ENCODE results near the gene TECR. TPM values are rescaled to one million over a fixed set of nuclear protein-coding genes. Genes with fewer than 3 reads are reported as not detected.

Gene TECR
- total RNA-seq, result 100 to 1,000 TPM; 171 to 178 TPM

DNA sequence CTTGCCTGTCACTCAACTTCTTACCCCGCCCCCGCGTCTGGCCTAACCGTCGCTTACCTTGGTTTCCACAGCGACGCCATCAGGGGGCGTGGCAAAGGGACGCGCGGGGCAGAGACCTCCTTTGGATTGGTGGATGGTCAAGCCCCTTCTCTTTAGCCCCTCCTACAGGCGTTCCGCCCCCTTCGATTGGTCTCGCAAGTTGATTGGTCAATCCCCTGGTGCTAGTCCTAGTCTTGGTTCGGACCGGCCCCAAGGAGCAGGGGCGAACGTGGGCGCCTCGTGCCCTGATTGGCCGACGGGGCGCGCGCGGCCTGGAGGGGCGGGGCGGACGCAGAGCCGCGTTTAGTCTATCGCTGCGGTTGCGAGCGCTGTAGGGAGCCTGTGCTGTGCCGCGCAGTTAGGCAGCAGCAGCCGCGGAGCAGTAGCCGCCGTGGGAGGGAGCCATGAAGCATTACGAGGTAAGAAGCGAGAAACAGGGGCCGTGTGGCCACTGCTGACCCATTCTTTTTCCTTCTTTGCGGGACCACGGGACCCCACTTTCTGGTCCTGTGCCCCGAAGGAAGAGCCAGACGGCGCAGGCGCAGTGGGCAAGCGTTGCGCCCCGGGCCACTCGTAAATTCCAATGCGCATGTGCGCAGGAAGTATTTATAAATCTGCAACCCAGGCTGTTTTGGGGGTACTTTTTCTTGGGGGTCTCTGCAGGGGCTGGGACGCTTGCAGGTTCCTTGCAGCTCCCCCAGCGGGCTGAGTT is at the start of gene TECR:
Gene TECR, plus strand, starts transcription at position 341 of the 751 bp plus-strand sequence. Its CDS starts 103 bp downstream, at position 444.
- Mint-ChIP-seq H3K9me3 (no peaks in the 10 kb centered on the region), H3K4me1 (peaks cover 30% of the 10 kb centered on the region), H3K27ac (peak within 1 kb of the TSS; percentile 91), H3K27me3 (no peaks in the 10 kb centered on the region), H3K36me3 (ENCODE audit: low read depth) (peaks cover 9% of the 10 kb centered on the region), H3K4me3 (peak within 1 kb of the TSS; percentile 95)
- ChIA-PET POLR2A (interaction anchor here (1.0 to 6.9 kb wide), 5 partner anchors 10 to 27 kb away, joined by 3 to 84 read pairs (median 5); partner anchors contain the start of gene DNAJB1), CTCF (no interaction called here)
- peak; percentile 100 for DNase-seq

GRCh38 chr19:14479975-14480699 is 49.3 kb upstream of the TECR start:
- Mint-ChIP-seq H3K27ac (no peak overlapping the region), H3K36me3 (ENCODE audit: low read depth) (peaks cover 2% of the 10 kb centered on the region), H3K27me3 (no peaks in the 10 kb centered on the region), H3K4me1 (peaks cover 19% of the 10 kb centered on the region), H3K4me3 (no peak overlapping the region), H3K9me3 (no peaks in the 10 kb centered on the region)
- POLR2A ChIA-PET, result interaction anchor here (1.0 to 2.0 kb wide), 6 partner anchors 36 to 343 kb away, joined by 3 to 6 read pairs (median 4); partner anchors contain the start of gene DNAJB1
- CTCF ChIA-PET, result interaction anchor here (0.6 to 3.9 kb wide), 28 partner anchors 7 to 343 kb away, joined by 3 to 26 read pairs (median 4); partner anchors contain the start of genes ADGRE5, ASF1B, DDX39A and GIPC1
- peak; percentile 79 for DNase-seq

GRCh38 chr19:14480700-14481079 is 48.7 kb upstream of the TECR start:
- Mint-ChIP-seq H3K9me3 (no peaks in the 10 kb centered on the region), H3K4me3 (no peak overlapping the region), H3K27ac (no peak overlapping the region), H3K27me3 (no peaks in the 10 kb centered on the region), H3K36me3 (ENCODE audit: low read depth) (peaks cover 2% of the 10 kb centered on the region), H3K4me1 (peaks cover 15% of the 10 kb centered on the region)
- ChIA-PET CTCF (interaction anchor here (0.6 to 3.9 kb wide), 28 partner anchors 8 to 344 kb away, joined by 3 to 26 read pairs (median 4); partner anchors contain the start of genes ADGRE5, ASF1B, DDX39A and GIPC1), POLR2A (interaction anchor here (0.8 to 2.0 kb wide), 4 partner anchors 36 to 344 kb away, joined by 3 to 6 read pairs (median 4); partner anchors contain the start of gene DNAJB1)
- no peak for DNase-seq

- Mint-ChIP-seq H3K27ac (no peak overlapping the region), H3K4me3 (no peak overlapping the region), H3K9me3 (no peaks in the 10 kb centered on the region), H3K4me1 (peaks cover 7% of the 10 kb centered on the region), H3K27me3 (no peaks in the 10 kb centered on the region), H3K36me3 (ENCODE audit: low read depth) (peaks cover 4% of the 10 kb centered on the region)
- ChIA-PET POLR2A (interaction anchor here (1.6 kb wide), 1 partner anchor 35 kb away, joined by 4 read pairs; no protein-coding TSS in a partner anchor), CTCF (interaction anchor here (0.9 to 1.6 kb wide), 3 partner anchors 7 to 345 kb away, joined by 3 to 5 read pairs (median 4); partner anchors contain the start of genes ASF1B and PTGER1)
- no peak for DNase-seq
Observed at GRCh38 chr19:14482172-14482941, 47.0 kb upstream of the TECR start.

- H3K36me3 Mint-ChIP-seq (ENCODE audit: low read depth), result peaks cover 17% of the 10 kb centered on the region
- ChIA-PET POLR2A (interaction anchor here (0.9 to 1.7 kb wide), 2 partner anchors 31 to 78 kb away, joined by 3 to 5 read pairs; partner anchors contain the start of gene DNAJB1), CTCF (interaction anchor here (0.6 to 4.3 kb wide), 6 partner anchors 9 to 165 kb away, joined by 3 to 26 read pairs (median 4); partner anchors contain the start of gene DNAJB1)
- no peak overlapping the region for H3K4me3 Mint-ChIP-seq
- H3K4me1 Mint-ChIP-seq, result peaks cover 4% of the 10 kb centered on the region
- no peaks in the 10 kb centered on the region for H3K27me3 Mint-ChIP-seq
- DNase-seq, result no peak
- no peaks in the 10 kb centered on the region for H3K9me3 Mint-ChIP-seq
- no peak overlapping the region for H3K27ac Mint-ChIP-seq
Observed at GRCh38 chr19:14487370-14488125, 41.8 kb upstream of the TECR start.

GRCh38 chr19:14492756-14493337 is 36.5 kb upstream of the TECR start:
- no peaks in the 10 kb centered on the region for H3K9me3 Mint-ChIP-seq
- ChIA-PET CTCF (interaction anchor here (0.6 to 1.1 kb wide), 3 partner anchors 9 to 159 kb away, joined by 3 to 7 read pairs (median 3); no protein-coding TSS in a partner anchor), POLR2A (interaction anchor here (1.2 kb wide), 1 partner anchor 26 kb away, joined by 3 read pairs; the partner anchor contains the start of gene DNAJB1)
- peaks cover 22% of the 10 kb centered on the region for H3K36me3 Mint-ChIP-seq (ENCODE audit: low read depth)
- no peak overlapping the region for H3K27ac Mint-ChIP-seq
- no peak for DNase-seq
- H3K4me1 Mint-ChIP-seq, result peaks cover 25% of the 10 kb centered on the region
- H3K27me3 Mint-ChIP-seq, result peaks cover 3% of the 10 kb centered on the region
- no peak overlapping the region for H3K4me3 Mint-ChIP-seq

DNA sequence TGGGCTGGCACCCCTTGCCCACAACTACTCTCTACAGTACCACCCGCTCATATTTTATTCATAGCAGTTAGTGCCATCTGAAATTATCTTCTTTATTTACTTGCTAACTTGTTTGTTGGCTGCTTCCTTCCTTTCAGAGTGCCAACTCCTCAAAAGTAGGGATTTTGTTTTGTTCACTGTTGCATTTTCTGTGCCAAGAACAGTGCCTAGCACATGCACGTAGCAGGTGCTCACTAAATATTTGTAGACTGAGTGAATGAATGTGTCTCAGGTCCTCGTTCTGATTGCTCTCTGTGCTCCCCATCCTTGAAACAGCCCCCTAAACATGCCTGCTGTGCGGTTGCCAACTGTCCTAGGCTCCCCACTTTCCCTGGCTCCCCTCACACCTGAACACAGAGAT is 35.0 kb upstream of the TECR start:
- POLR2A ChIA-PET, result interaction anchor here (1.3 to 16.0 kb wide), 4 partner anchors 13 to 75 kb away, joined by 4 to 316 read pairs (median 9); partner anchors contain the start of genes DDX39A and DNAJB1
- Mint-ChIP-seq H3K4me3 (peak overlapping the region; percentile 82), H3K4me1 (peaks cover 25% of the 10 kb centered on the region), H3K27me3 (peaks cover 3% of the 10 kb centered on the region), H3K9me3 (no peaks in the 10 kb centered on the region), H3K36me3 (ENCODE audit: low read depth) (peaks cover 18% of the 10 kb centered on the region), H3K27ac (no peak overlapping the region)
- no peak for DNase-seq
- CTCF ChIA-PET, result interaction anchor here (1.4 kb wide), 1 partner anchor 62 kb away, joined by 3 read pairs; the partner anchor contains the start of gene PKN1

- H3K9me3 Mint-ChIP-seq, result no peaks in the 10 kb centered on the region
- ChIA-PET POLR2A (interaction anchor here (1.2 to 16.0 kb wide), 8 partner anchors 11 to 358 kb away, joined by 3 to 316 read pairs (median 4); partner anchors contain the start of genes ASF1B, DDX39A, DNAJB1 and PKN1), CTCF (interaction anchor here (0.7 to 4.5 kb wide), 6 partner anchors 9 to 62 kb away, joined by 3 to 35 read pairs (median 4); partner anchors contain the start of gene PKN1)
- H3K4me1 Mint-ChIP-seq, result peaks cover 25% of the 10 kb centered on the region
- peaks cover 13% of the 10 kb centered on the region for H3K36me3 Mint-ChIP-seq (ENCODE audit: low read depth)
- no peak for DNase-seq
- H3K4me3 Mint-ChIP-seq, result peak overlapping the region; percentile 82
- peaks cover 3% of the 10 kb centered on the region for H3K27me3 Mint-ChIP-seq
- peak overlapping the region; percentile 74 for H3K27ac Mint-ChIP-seq
Observed at GRCh38 chr19:14494910-14495671, 34.3 kb upstream of the TECR start.

- ChIA-PET CTCF (interaction anchor here (0.7 to 4.5 kb wide), 6 partner anchors 9 to 63 kb away, joined by 3 to 35 read pairs (median 4); partner anchors contain the start of gene PKN1), POLR2A (interaction anchor here (1.2 to 16.0 kb wide), 8 partner anchors 10 to 359 kb away, joined by 3 to 316 read pairs (median 4); partner anchors contain the start of genes ASF1B, DDX39A, DNAJB1 and PKN1)
- Mint-ChIP-seq H3K4me3 (peak overlapping the region; percentile 82), H3K4me1 (peaks cover 25% of the 10 kb centered on the region), H3K27me3 (peaks cover 3% of the 10 kb centered on the region), H3K36me3 (ENCODE audit: low read depth) (peaks cover 13% of the 10 kb centered on the region), H3K9me3 (no peaks in the 10 kb centered on the region), H3K27ac (peak overlapping the region; percentile 74)
- no peak for DNase-seq
Observed at GRCh38 chr19:14495672-14496028, 33.7 kb upstream of the TECR start.

DNA sequence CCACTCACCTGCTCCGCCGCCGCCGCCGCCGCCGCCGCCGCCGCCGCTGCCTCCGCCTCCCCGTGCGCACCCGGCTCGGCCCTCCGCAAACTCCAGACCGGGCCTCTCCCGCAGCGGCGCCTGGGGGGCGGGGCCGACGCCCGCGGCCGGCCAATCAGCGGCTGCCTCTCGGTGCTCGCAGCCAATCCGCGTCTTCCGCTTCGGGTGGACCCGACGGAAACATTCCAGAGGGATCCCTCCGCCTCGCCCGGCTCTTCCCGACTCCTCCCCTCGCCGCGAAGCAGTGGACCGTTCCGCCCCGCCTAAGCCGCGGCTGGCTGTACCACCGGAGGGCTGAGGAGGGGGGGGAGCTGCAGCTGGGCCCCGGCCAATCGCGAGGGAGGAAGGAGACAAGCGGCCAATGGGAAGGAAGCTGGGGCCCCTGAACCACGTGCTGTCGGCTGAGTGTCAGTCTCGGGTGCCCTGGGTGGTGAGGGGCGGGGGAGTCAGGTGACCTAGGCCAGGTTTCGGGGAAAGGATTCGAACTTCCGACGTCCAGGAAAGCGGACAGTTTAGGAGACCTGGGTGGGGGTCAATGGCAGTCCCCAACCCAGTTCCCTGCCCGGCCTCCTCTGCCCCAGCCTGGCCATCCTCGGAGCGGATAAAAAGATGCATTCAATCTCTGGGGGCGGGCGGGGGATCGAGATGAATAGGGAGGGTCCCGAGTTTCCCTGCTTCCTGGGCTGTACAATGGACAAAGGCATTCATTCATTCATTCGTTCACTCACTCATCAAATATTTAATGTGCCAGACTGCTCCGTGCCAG is 33.2 kb upstream of the TECR start, which contains the start of gene GIPC1:
Gene GIPC1, minus strand, starts transcription at position 99 of the 805 bp plus-strand sequence. CDS start 13,151 bp downstream, outside the sequence.
- DNase-seq, result peak; percentile 84
- CTCF ChIA-PET, result interaction anchor here (0.7 to 4.5 kb wide), 7 partner anchors 9 to 359 kb away, joined by 3 to 35 read pairs (median 4); partner anchors contain the start of genes ASF1B and PKN1
- H3K4me1 Mint-ChIP-seq, result peaks cover 25% of the 10 kb centered on the region
- H3K27ac Mint-ChIP-seq, result peak within 1 kb of the TSS; percentile 74
- H3K9me3 Mint-ChIP-seq, result no peaks in the 10 kb centered on the region
- peaks cover 3% of the 10 kb centered on the region for H3K27me3 Mint-ChIP-seq
- H3K4me3 Mint-ChIP-seq, result peak within 1 kb of the TSS; percentile 82
- POLR2A ChIA-PET, result interaction anchor here (0.7 to 16.0 kb wide), 9 partner anchors 9 to 360 kb away, joined by 3 to 316 read pairs (median 4); partner anchors contain the start of genes ASF1B, DDX39A, DNAJB1 and PKN1
- peaks cover 13% of the 10 kb centered on the region for H3K36me3 Mint-ChIP-seq (ENCODE audit: low read depth)

All from activated CD4-positive, alpha-beta memory T cell treated with anti-CD3 and anti-CD28 coated beads, Interleukin-2, amount 10 ng/mL, durations not matched to agents 7 days and 5 days (primary cell).